ENCODE results near the gene DCAF11.

Gene DCAF11

GRCh38 chr14:24085215-24085614, 29.4 kb upstream of the DCAF11 start:
- Histone ChIP-seq H3K27ac (no peak overlapping the region), H3K4me3 (no peak overlapping the region)
- no peak for TF ChIP-seq CTCF (IDR thresholded peaks at IDR 0.05)
- DNase-seq (ENCODE audit: low spot score): no peak

- no peak for TF ChIP-seq CTCF (IDR thresholded peaks at IDR 0.05)
- DNase-seq (ENCODE audit: low spot score): no peak
- Histone ChIP-seq H3K27ac (no peak overlapping the region), H3K4me3 (no peak overlapping the region)
Observed at GRCh38 chr14:24086193-24086955, 28.2 kb upstream of the DCAF11 start.

GRCh38 chr14:24087004-24087403, 27.6 kb upstream of the DCAF11 start:
- no peak for TF ChIP-seq CTCF (IDR thresholded peaks at IDR 0.05)
- H3K4me3 ChIP-seq: no peak overlapping the region
- DNase-seq (ENCODE audit: low spot score): no peak
- H3K27ac ChIP-seq: no peak overlapping the region

GRCh38 chr14:24088095-24088494, 26.5 kb upstream of the DCAF11 start:
- Histone ChIP-seq H3K4me3 (no peak overlapping the region), H3K27ac (no peak overlapping the region)
- DNase-seq (ENCODE audit: low spot score): no peak
- no peak for TF ChIP-seq CTCF (IDR thresholded peaks at IDR 0.05)

- no peak for DNase-seq (ENCODE audit: low spot score)
- Histone ChIP-seq H3K4me3 (no peak overlapping the region), H3K27ac (no peak overlapping the region)
- TF ChIP-seq CTCF (IDR thresholded peaks at IDR 0.05): no peak
Observed at GRCh38 chr14:24089890-24090289, 24.7 kb upstream of the DCAF11 start.

GRCh38 chr14:24092110-24092504, 22.5 kb upstream of the DCAF11 start:
- Histone ChIP-seq H3K27ac (peak overlapping the region in 1 of 2 donors; percentile 95), H3K4me3 (no peak overlapping the region)
- no peak for TF ChIP-seq CTCF (IDR thresholded peaks at IDR 0.05)
- no peak for DNase-seq (ENCODE audit: low spot score)

- H3K4me3 ChIP-seq: no peak overlapping the region
- DNase-seq (ENCODE audit: low spot score): no peak
- H3K27ac ChIP-seq: peak overlapping the region in 1 of 2 donors; percentile 95
- no peak for TF ChIP-seq CTCF (IDR thresholded peaks at IDR 0.05)
Observed at GRCh38 chr14:24092505-24093206, 21.9 kb upstream of the DCAF11 start.
